Colonic mucosa (tissue), 4 donors: ENCODE measurements around the gene MNT. TPM values are rescaled to one million over a fixed set of nuclear protein-coding genes. Genes with fewer than 3 reads are reported as not detected.
A peak's percentile ranks its signal among the peaks of the same experiment; 100 is the strongest.
"Not testable (repeated sequence)": the region's sequence is repeated elsewhere in the genome, so short reads cannot be mapped to it uniquely, and the experiment has no call there.

Source experiments
- DNase-seq: peaks from one replicate; pipeline ENCODE4 v3.0.0-alpha.2; 2020
- H3K27ac ChIP-seq: fragments of 200-600 bp; one replicate; pipeline ENCODE4 v1.8.0; 2021
- H3K27me3 ChIP-seq: fragments of 200-600 bp; one replicate; pipeline ENCODE4 v1.8.0; 2021
- H3K36me3 ChIP-seq: fragments of 200-600 bp; one replicate; pipeline ENCODE4 v1.8.0; 2021
- H3K4me1 ChIP-seq: fragments of 200-600 bp; one replicate; pipeline ENCODE4 v1.8.0; 2021; ENCODE audit warnings: mild to moderate bottlenecking
- H3K4me3 ChIP-seq: fragments of 200-600 bp; one replicate; pipeline ENCODE4 v1.8.0; 2021
- H3K9ac ChIP-seq, 2 donors: one replicate each; pipeline ENCODE4 v1.7.0; 2013; ENCODE audit warnings: control low read depth in 2 of 2, low read depth in 2 of 2, low read length in 2 of 2
- H3K9me3 ChIP-seq: fragments of 200-600 bp; one replicate; pipeline ENCODE4 v1.8.0; 2021
- CTCF ChIP-seq: fragments of 200-600 bp; IDR thresholded peaks from one replicate; pipeline ENCODE4 v1.8.0; 2022; ENCODE audit warnings: antibody characterized with exemption, mild to moderate bottlenecking
- intact Hi-C: fragments of 100-400 bp; cut with DNase I; formaldehyde crosslinking; loops from one replicate; pipeline ENCODE4 v1.14.1; 2022
- total RNA-seq, 2 donors: library from RNA; stranded (reverse); fragmentation: NEBNext Ultra II Directional in 1 of 2; extraction: Animal tissue kit (Norgen Biotek cat#: 25700) in 1 of 2; gene quantifications; one replicate each; pipeline ENCODE4 v1.2.1, GENCODE V29; 2021
- donor health status: healthy.
- donor health status: DM: no; HTN: no; CAD: no.
- donor health status: DM: no; HTN: no; CAD: no.

Gene MNT, protein sequence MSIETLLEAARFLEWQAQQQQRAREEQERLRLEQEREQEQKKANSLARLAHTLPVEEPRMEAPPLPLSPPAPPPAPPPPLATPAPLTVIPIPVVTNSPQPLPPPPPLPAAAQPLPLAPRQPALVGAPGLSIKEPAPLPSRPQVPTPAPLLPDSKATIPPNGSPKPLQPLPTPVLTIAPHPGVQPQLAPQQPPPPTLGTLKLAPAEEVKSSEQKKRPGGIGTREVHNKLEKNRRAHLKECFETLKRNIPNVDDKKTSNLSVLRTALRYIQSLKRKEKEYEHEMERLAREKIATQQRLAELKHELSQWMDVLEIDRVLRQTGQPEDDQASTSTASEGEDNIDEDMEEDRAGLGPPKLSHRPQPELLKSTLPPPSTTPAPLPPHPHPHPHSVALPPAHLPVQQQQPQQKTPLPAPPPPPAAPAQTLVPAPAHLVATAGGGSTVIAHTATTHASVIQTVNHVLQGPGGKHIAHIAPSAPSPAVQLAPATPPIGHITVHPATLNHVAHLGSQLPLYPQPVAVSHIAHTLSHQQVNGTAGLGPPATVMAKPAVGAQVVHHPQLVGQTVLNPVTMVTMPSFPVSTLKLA
- 10 to 100 TPM; 20.7 to 29.3 TPM for total RNA-seq

GRCh38 chr17:2400877-2401425, at the start of gene MNT:
MNT (minus strand) TSS chr17:2401060; CDS start chr17:2400712, 348 bp downstream.
- peak; percentile 94 for DNase-seq
- Histone ChIP-seq H3K9me3 (no peaks in the 10 kb centered on the region), H3K4me3 (peak within 1 kb of the TSS; percentile 95), H3K27ac (peak within 1 kb of the TSS; percentile 100), H3K4me1 (peaks cover 47% of the 10 kb centered on the region), H3K9ac (peak within 1 kb of the TSS; percentile 97 to 100), H3K27me3 (no peaks in the 10 kb centered on the region), H3K36me3 (no peaks in the 10 kb centered on the region)
- intact Hi-C loops: no loop called here
- TF ChIP-seq CTCF: no peak

DNA sequence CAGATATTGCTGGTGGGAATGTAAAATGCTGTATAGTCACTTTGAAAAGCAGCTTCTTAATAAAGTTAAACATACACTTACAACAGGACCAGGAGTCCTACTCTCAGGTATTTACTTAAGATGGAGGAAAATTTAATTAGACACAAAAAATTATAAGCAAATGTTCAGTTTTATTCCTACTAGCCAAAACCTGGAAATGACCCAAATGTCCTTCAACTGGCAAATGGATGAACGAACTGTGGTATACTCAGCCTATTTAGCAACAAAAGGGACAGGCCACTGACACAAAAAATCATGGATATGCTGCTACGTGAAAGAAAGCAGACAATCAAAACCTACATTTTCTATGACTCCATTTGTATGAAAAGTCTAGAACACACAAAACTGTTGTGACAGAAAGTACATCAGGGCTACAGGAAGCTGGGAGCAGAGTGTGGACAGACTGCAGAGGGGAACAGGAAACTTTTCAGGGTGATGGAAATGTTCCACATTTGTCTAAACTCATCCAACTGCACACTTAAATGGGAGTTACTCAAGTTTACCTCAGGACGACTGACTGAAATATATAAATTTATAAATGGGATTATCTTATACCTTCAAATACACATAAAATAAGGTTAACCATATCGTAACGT, 49.3 kb upstream of the MNT start:
- H3K4me1 ChIP-seq: no peaks in the 10 kb centered on the region
- no peak overlapping the region for H3K27ac ChIP-seq
- H3K36me3 ChIP-seq: no peaks in the 10 kb centered on the region
- DNase-seq: no peak
- H3K9ac ChIP-seq: no peak overlapping the region
- no peaks in the 10 kb centered on the region for H3K27me3 ChIP-seq
- TF ChIP-seq CTCF: no peak
- intact Hi-C loops: no loop called here
- no peaks in the 10 kb centered on the region for H3K9me3 ChIP-seq
- no peak overlapping the region for H3K4me3 ChIP-seq

DNA sequence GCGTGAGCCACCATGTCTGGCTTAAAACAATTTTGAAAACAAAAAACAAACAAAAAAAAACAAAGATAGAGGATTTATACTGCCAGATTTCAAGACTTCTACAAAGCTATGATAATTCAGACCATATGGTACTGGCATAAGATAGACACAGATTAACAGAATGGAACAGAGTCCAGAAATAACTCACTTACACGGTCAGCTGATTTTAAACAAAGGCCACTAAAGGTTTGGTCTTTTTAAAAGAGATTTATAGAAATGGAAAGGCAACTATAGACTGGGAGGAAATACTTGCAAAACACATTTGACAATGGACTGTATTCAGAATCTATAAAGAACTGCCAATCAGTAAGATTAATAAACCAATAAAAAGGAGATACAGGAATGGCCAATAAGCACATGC, 48.6 kb upstream of the MNT start:
- Histone ChIP-seq H3K36me3 (no peaks in the 10 kb centered on the region), H3K4me1 (no peaks in the 10 kb centered on the region), H3K4me3 (no peak overlapping the region), H3K27me3 (no peaks in the 10 kb centered on the region), H3K27ac (no peak overlapping the region), H3K9me3 (no peaks in the 10 kb centered on the region), H3K9ac (no peak overlapping the region)
- intact Hi-C loops: no loop called here
- TF ChIP-seq CTCF: no peak
- DNase-seq: no peak

GRCh38 chr17:2447479-2447878, 46.6 kb upstream of the MNT start:
- H3K27me3 ChIP-seq, H3K9me3 ChIP-seq, H3K36me3 ChIP-seq, DNase-seq, H3K9ac ChIP-seq, intact Hi-C loops, H3K4me3 ChIP-seq, H3K4me1 ChIP-seq, H3K27ac ChIP-seq: not testable (repeated sequence)

GRCh38 chr17:2445638-2446037, 44.8 kb upstream of the MNT start:
- H3K27me3 ChIP-seq: no peaks in the 10 kb centered on the region
- H3K36me3 ChIP-seq: no peaks in the 10 kb centered on the region
- intact Hi-C loops: no loop called here
- no peak for DNase-seq
- H3K9me3 ChIP-seq: no peaks in the 10 kb centered on the region
- H3K9ac ChIP-seq: no peak overlapping the region
- H3K4me3 ChIP-seq: no peak overlapping the region
- H3K4me1 ChIP-seq: no peaks in the 10 kb centered on the region
- no peak for TF ChIP-seq CTCF
- no peak overlapping the region for H3K27ac ChIP-seq
